ENCODE measurements around the gene GBP4. TPM values are rescaled to one million over a fixed set of nuclear protein-coding genes. Genes with fewer than 3 reads are reported as not detected.

GBP4 gene
- total and polyA plus RNA-seq, 2 experiments from 2014 or later = 0.03 TPM; not detected in 1

DNA sequence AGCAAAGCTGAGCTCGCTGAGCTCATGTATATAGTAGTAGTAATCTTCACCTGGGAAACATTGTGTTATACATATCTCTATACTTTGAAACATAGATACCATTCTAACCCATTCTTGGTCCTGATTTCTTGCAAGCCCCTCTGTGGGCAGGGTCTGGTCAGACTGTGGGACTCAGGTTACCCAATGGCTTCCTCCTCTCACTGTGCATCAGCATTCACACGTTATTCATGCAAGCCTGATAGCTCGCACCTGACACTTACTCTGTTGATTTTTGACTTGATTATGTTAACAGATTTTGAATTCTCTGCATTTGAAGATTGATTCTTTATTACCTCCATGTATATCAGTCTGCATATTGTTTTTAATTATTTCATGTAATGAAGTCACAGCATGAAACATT is 24.3 kb downstream of the GBP4 start (continued):
- TF ChIP-seq, protein P1, sequence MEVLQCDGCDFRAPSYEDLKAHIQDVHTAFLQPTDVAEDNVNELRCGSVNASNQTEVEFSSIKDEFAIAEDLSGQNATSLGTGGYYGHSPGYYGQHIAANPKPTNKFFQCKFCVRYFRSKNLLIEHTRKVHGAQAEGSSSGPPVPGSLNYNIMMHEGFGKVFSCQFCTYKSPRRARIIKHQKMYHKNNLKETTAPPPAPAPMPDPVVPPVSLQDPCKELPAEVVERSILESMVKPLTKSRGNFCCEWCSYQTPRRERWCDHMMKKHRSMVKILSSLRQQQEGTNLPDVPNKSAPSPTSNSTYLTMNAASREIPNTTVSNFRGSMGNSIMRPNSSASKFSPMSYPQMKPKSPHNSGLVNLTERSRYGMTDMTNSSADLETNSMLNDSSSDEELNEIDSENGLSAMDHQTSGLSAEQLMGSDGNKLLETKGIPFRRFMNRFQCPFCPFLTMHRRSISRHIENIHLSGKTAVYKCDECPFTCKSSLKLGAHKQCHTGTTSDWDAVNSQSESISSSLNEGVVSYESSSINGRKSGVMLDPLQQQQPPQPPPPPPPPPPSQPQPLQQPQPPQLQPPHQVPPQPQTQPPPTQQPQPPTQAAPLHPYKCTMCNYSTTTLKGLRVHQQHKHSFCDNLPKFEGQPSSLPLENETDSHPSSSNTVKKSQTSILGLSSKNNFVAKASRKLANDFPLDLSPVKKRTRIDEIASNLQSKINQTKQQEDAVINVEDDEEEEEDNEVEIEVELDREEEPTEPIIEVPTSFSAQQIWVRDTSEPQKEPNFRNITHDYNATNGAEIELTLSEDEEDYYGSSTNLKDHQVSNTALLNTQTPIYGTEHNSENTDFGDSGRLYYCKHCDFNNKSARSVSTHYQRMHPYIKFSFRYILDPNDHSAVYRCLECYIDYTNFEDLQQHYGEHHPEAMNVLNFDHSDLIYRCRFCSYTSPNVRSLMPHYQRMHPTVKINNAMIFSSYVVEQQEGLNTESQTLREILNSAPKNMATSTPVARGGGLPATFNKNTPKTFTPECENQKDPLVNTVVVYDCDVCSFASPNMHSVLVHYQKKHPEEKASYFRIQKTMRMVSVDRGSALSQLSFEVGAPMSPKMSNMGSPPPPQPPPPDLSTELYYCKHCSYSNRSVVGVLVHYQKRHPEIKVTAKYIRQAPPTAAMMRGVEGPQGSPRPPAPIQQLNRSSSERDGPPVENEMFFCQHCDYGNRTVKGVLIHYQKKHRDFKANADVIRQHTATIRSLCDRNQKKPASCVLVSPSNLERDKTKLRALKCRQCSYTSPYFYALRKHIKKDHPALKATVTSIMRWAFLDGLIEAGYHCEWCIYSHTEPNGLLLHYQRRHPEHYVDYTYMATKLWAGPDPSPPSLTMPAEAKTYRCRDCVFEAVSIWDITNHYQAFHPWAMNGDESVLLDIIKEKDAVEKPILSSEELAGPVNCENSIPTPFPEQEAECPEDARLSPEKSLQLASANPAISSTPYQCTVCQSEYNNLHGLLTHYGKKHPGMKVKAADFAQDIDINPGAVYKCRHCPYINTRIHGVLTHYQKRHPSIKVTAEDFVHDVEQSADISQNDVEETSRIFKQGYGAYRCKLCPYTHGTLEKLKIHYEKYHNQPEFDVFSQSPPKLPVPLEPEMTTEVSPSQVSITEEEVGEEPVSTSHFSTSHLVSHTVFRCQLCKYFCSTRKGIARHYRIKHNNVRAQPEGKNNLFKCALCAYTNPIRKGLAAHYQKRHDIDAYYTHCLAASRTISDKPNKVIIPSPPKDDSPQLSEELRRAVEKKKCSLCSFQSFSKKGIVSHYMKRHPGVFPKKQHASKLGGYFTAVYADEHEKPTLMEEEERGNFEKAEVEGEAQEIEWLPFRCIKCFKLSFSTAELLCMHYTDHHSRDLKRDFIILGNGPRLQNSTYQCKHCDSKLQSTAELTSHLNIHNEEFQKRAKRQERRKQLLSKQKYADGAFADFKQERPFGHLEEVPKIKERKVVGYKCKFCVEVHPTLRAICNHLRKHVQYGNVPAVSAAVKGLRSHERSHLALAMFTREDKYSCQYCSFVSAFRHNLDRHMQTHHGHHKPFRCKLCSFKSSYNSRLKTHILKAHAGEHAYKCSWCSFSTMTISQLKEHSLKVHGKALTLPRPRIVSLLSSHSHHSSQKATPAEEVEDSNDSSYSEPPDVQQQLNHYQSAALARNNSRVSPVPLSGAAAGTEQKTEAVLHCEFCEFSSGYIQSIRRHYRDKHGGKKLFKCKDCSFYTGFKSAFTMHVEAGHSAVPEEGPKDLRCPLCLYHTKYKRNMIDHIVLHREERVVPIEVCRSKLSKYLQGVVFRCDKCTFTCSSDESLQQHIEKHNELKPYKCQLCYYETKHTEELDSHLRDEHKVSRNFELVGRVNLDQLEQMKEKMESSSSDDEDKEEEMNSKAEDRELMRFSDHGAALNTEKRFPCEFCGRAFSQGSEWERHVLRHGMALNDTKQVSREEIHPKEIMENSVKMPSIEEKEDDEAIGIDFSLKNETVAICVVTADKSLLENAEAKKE (CRISPR knock-in tag; IDR thresholded peaks at IDR 0.05) = no peak
- no peak for TF ChIP-seq ZNF114 (CRISPR knock-in tag; IDR thresholded peaks at IDR 0.05)

DNA sequence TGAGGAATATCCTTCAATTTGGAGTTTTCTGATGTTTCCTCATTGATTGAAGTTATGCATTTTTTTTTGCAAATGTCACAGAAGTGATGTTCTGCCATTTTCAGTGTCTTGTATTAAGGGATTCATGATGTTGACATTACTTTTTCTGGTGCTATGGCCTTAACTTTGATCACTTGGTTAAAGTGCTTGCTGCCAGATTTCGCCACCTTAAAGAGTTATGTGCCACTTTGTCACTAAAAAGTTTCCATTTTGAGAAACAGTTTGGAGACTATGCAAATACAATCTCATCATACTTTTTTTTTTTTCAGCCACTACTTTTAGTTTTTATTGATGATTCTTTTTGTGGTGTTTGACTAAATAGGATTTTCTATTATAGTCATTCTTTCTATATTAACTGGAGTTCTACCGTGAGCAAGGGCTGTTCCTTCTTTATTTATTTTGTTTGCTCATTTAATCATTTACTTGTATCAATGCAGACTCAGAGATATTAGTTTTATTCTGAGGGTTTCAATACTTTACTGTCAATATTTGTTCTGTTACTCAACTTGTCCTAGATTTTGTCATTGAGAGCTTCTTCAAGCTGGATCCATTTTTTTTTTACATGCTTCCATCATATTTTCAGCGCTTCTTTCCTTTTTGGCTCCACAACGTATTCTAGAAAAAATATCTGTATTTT is 26.1 kb downstream of the GBP4 start:
- Histone ChIP-seq H3K4me2 (no peak overlapping the region), H3F3A (replicated peaks; ENCODE audit: low read depth) (no peaks in the 10 kb centered on the region), H4K20me1 (replicated peaks; ENCODE audit: insufficient read depth) (no peaks in the 10 kb centered on the region), H3K4me1 (ENCODE audit: insufficient read depth) (no peaks in the 10 kb centered on the region), H3K4me3 (no peak overlapping the region), H3K27ac (ENCODE audit: low read depth) (no peak overlapping the region), H3K27me3 (ENCODE audit: insufficient read depth) (no peaks in the 10 kb centered on the region), H3K36me3 (ENCODE audit: insufficient read depth) (no peaks in the 10 kb centered on the region), H3K9me2 (ENCODE audit: insufficient read depth) (no peaks in the 10 kb centered on the region), H2AFZ (no peak overlapping the region), H3K79me2 (replicated peaks; ENCODE audit: insufficient read depth) (no peaks in the 10 kb centered on the region)
- TF ChIP-seq JUNB (IDR thresholded peaks at IDR 0.05; ENCODE audit: unreplicated experiment) = no peak
- no peak for TF ChIP-seq EZH2 (IDR thresholded peaks at IDR 0.05; ENCODE audit: low read depth, unreplicated experiment)
- no peak for TF ChIP-seq EZH2phosphoT487 (IDR thresholded peaks at IDR 0.05; ENCODE audit: unreplicated experiment)
- TF ChIP-seq, protein P2, sequence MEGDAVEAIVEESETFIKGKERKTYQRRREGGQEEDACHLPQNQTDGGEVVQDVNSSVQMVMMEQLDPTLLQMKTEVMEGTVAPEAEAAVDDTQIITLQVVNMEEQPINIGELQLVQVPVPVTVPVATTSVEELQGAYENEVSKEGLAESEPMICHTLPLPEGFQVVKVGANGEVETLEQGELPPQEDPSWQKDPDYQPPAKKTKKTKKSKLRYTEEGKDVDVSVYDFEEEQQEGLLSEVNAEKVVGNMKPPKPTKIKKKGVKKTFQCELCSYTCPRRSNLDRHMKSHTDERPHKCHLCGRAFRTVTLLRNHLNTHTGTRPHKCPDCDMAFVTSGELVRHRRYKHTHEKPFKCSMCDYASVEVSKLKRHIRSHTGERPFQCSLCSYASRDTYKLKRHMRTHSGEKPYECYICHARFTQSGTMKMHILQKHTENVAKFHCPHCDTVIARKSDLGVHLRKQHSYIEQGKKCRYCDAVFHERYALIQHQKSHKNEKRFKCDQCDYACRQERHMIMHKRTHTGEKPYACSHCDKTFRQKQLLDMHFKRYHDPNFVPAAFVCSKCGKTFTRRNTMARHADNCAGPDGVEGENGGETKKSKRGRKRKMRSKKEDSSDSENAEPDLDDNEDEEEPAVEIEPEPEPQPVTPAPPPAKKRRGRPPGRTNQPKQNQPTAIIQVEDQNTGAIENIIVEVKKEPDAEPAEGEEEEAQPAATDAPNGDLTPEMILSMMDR (conservative IDR thresholded peaks at IDR 0.05; ENCODE audit: low read depth in 2 of 2) = no peak
- TF ChIP-seq ZNF114 (CRISPR knock-in tag; IDR thresholded peaks at IDR 0.05) = no peak
- TF ChIP-seq NANOG (IDR thresholded peaks at IDR 0.05; ENCODE audit: borderline replicate concordance) = no peak
- TF ChIP-seq POLR2AphosphoS5 (IDR thresholded peaks at IDR 0.05; ENCODE audit: low read depth) = no peak
- Mint-ChIP-seq H3K4me3 (no peak overlapping the region), H3K27ac (no peak overlapping the region), H3K9me3 (no peaks in the 10 kb centered on the region), H3K4me1 (no peaks in the 10 kb centered on the region), H3K36me3 (ENCODE audit: low read depth) (no peaks in the 10 kb centered on the region), H3K27me3 (ENCODE audit: insufficient read depth, low read depth, poor library complexity) (no peaks in the 10 kb centered on the region)
- DNase-seq (ENCODE audit: low spot score) (no peak), ATAC-seq (no peak)
